Right lobe of liver (tissue), 6 donors: ENCODE data around the gene VAV3. TPM values are rescaled to one million over a fixed set of nuclear protein-coding genes. Genes with fewer than 3 reads are reported as not detected.

ENCODE experiments used
- ATAC-seq, 4 donors: fragments of 200-7000 bp; cut with Tn5 transposase; one replicate each; pipeline ENCODE4 v1.9.1; 2020; ENCODE audit warnings: mild to moderate bottlenecking in 4 of 4, moderate library complexity in 4 of 4
- DNase-seq, 3 donors: peaks; one replicate each; pipeline ENCODE4 v3.0.0-alpha.2; 2020
- H3K27ac ChIP-seq, 3 donors: fragments of 200-600 bp; one replicate each; pipeline ENCODE4 v1.8.0; 2022
- H3K27me3 ChIP-seq, 2 donors: fragments of 200-600 bp; one replicate each; pipeline ENCODE4 v1.8.0; 2022
- H3K36me3 ChIP-seq, 4 donors: fragments of 200-600 bp; sonication (generic) in 1 of 4; one replicate each; pipeline versions ENCODE4 v1.5.1 to v1.8.0; 2017 to 2022; ENCODE audit warnings: control low read depth in 1 of 4
- H3K4me1 ChIP-seq, 4 donors: fragments of 200-600 bp; sonication (generic) in 1 of 4; one replicate each; pipeline versions ENCODE4 v1.5.1 to v1.8.0; 2017 to 2022; ENCODE audit warnings: control low read depth in 1 of 4
- H3K4me3 ChIP-seq, 3 donors: fragments of 200-600 bp; one replicate each; pipeline ENCODE4 v1.8.0; 2022
- H3K9me3 ChIP-seq, 4 donors: fragments of 200-600 bp; sonication (generic) in 1 of 4; one replicate each; pipeline versions ENCODE4 v1.5.1 to v1.8.0; 2017 to 2022; ENCODE audit warnings: control low read depth in 1 of 4
- CTCF ChIP-seq, 4 donors: fragments of 200-600 bp in 3 of 4; fragments of 450-650 bp in 1 of 4; IDR thresholded peaks; one replicate each; pipeline versions ENCODE4 v1.5.1 to v1.8.0; 2016 to 2022; ENCODE audit warnings: antibody characterized with exemption in 4 of 4, mild to moderate bottlenecking in 2 of 4
- POLR2A ChIP-seq: fragments of 450-650 bp; IDR thresholded peaks from one replicate; pipeline ENCODE4 v1.6.1; 2017; ENCODE audit warnings: antibody characterized with exemption, mild to moderate bottlenecking
- WGBS: methylation state at CpG from one replicate; pipeline ENCODE4 v1.1.6; 2018; ENCODE audit warnings: low coverage, low lambda C conversion rate; ENCODE audit not compliant: insufficient coverage; ENCODE audit errors: missing lambda C conversion rate; 5-methylcytosine and 5-hydroxymethylcytosine counted together
- intact Hi-C, 2 donors: fragments of 100-400 bp; cut with DNase I; formaldehyde crosslinking; loops; one replicate each; pipeline versions ENCODE4 v1.11.2 to v1.14.1; 2022
- total RNA-seq, 6 experiments: library from RNA; depleted of rRNA in 2 of 6; stranded (reverse); fragments of >200 nt in 2 of 6; fragmentation: NEBNext Ultra II Directional in 3 of 6; extraction: Animal tissue kit (Norgen Biotek cat#: 25700) in 3 of 6; gene quantifications; one replicate each; pipeline versions ENCODE4 v1.1.0 to v1.2.4, GENCODE V29; 2016 to 2023
- donor health status: DM: no; HTN: yes; CAD: no.
- donor health status: DM: no; HTN: no; CAD: no.
- donor health status: DM: no; HTN: no; CAD: no.
- donor health status: DM: no; HTN: yes; CAD: no.
- donor health status: DM: no; HTN: yes; CAD: no.

Gene VAV3
- total RNA-seq, 6 experiments from 2014 or later = 0.77 to 3.6 (median 1.5) TPM

GRCh38 chr1:107795441-107795840 lies 169.5 kb downstream of the VAV3 start:
- no peaks in the 10 kb centered on the region for H3K36me3 ChIP-seq
- H3K4me1 ChIP-seq = no peaks in the 10 kb centered on the region
- ATAC-seq = no peak
- H3K27me3 ChIP-seq = no peaks in the 10 kb centered on the region
- WGBS = 25% methylated on average over 1 of the region's 1 CpG
- TF ChIP-seq CTCF (IDR thresholded peaks at IDR 0.05) (no peak), POLR2A (no peak)
- no peak overlapping the region for H3K27ac ChIP-seq
- intact Hi-C loops = no loop called here
- DNase-seq = no peak
- no peaks in the 10 kb centered on the region for H3K9me3 ChIP-seq
- no peak overlapping the region for H3K4me3 ChIP-seq

- Histone ChIP-seq H3K9me3 (no peaks in the 10 kb centered on the region), H3K27me3 (no peaks in the 10 kb centered on the region), H3K36me3 (no peaks in the 10 kb centered on the region), H3K27ac (no peak overlapping the region), H3K4me3 (no peak overlapping the region), H3K4me1 (no peaks in the 10 kb centered on the region)
- 37% methylated on average over 2 of the region's 2 CpGs for WGBS
- no peak for TF ChIP-seq POLR2A
- no peak for ATAC-seq
- DNase-seq = no peak
- intact Hi-C loops = no loop called here
Measured at GRCh38 chr1:107794571-107794970, 170.4 kb downstream of the VAV3 start.

- intact Hi-C loops = no loop called here
- no peak for ATAC-seq
- H3K36me3 ChIP-seq = no peaks in the 10 kb centered on the region
- 76% methylated on average over 7 of the region's 7 CpGs for WGBS
- H3K4me3 ChIP-seq = no peak overlapping the region
- TF ChIP-seq POLR2A (no peak), CTCF (IDR thresholded peaks at IDR 0.05) (no peak)
- no peak for DNase-seq
- no peaks in the 10 kb centered on the region for H3K27me3 ChIP-seq
- H3K27ac ChIP-seq = no peak overlapping the region
- no peaks in the 10 kb centered on the region for H3K4me1 ChIP-seq
- no peaks in the 10 kb centered on the region for H3K9me3 ChIP-seq
Measured at GRCh38 chr1:107793896-107794453, 171.0 kb downstream of the VAV3 start.

GRCh38 chr1:107791348-107791747 lies 173.6 kb downstream of the VAV3 start:
- intact Hi-C loops = no loop called here
- Histone ChIP-seq H3K9me3 (no peaks in the 10 kb centered on the region), H3K27ac (no peak overlapping the region), H3K4me3 (no peak overlapping the region), H3K36me3 (no peaks in the 10 kb centered on the region), H3K27me3 (no peaks in the 10 kb centered on the region), H3K4me1 (no peaks in the 10 kb centered on the region)
- ATAC-seq (no peak), DNase-seq (no peak)
- no peak for TF ChIP-seq POLR2A
- no peak for TF ChIP-seq CTCF (IDR thresholded peaks at IDR 0.05)

GRCh38 chr1:107789817-107790524 lies 175.0 kb downstream of the VAV3 start:
- H3K4me3 ChIP-seq = no peak overlapping the region
- TF ChIP-seq CTCF (IDR thresholded peaks at IDR 0.05) = no peak
- TF ChIP-seq POLR2A = no peak
- H3K36me3 ChIP-seq = no peaks in the 10 kb centered on the region
- no peak for DNase-seq
- H3K27ac ChIP-seq = no peak overlapping the region
- no peaks in the 10 kb centered on the region for H3K27me3 ChIP-seq
- no peaks in the 10 kb centered on the region for H3K9me3 ChIP-seq
- 79% methylated on average over 3 of the region's 3 CpGs for WGBS
- ATAC-seq = no peak
- no peaks in the 10 kb centered on the region for H3K4me1 ChIP-seq
- intact Hi-C loops = no loop called here
